Measurements from ENCODE around the gene TNFRSF8. TPM values are rescaled to one million over a fixed set of nuclear protein-coding genes. Genes with fewer than 3 reads are reported as not detected.

The TNFRSF8 gene
- polyA plus RNA-seq, 2 of the 4 experiments (the other 2 are of a cell fraction), result 0.05 TPM; not detected in 1

- Histone ChIP-seq H3K4me1 (peaks cover 8% of the 10 kb centered on the region; the same call in 1 of the 3 replicates), H3K4me2 (no peak overlapping the region), H3K4me3 (no peak overlapping the region), H3K27ac (no peak overlapping the region), H3K9me3 (no peaks in the 10 kb centered on the region)
- FAIRE-seq (no peak), ATAC-seq (no peak), DNase-seq (ENCODE audit: low read depth in 1 of 2, low spot score in 1 of 2) (no peak)
- WGBS (ENCODE audit: missing lambda C conversion rate), result 47% methylated on average over 2 of the region's 2 CpGs
- TF ChIP-seq FOXS1 (CRISPR knock-in tag; IDR thresholded peaks at IDR 0.05) (no peak), POLR2A (IDR thresholded peaks at IDR 0.05; ENCODE audit: low read length) (no peak), TP53 (CRISPR knock-in tag; IDR thresholded peaks at IDR 0.05) (no peak), RARB (CRISPR knock-in tag; IDR thresholded peaks at IDR 0.05) (no peak), HES2 (IDR thresholded peaks at IDR 0.05) (no peak), FOSB (CRISPR knock-in tag; IDR thresholded peaks at IDR 0.05) (no peak), CTCF (IDR thresholded peaks at IDR 0.05) (no peak), ATOH8 (CRISPR knock-in tag; IDR thresholded peaks at IDR 0.05; ENCODE audit: low read depth) (no peak), ELK1 (IDR thresholded peaks at IDR 0.05; ENCODE audit: low read depth, low read length) (no peak), ZNF302 (CRISPR knock-in tag; IDR thresholded peaks at IDR 0.05) (no peak), CBX8 (IDR thresholded peaks at IDR 0.05) (no peak), MAZ (IDR thresholded peaks at IDR 0.05; ENCODE audit: borderline replicate concordance, low read depth, low read length) (no peak), TFCP2L1 (CRISPR knock-in tag; IDR thresholded peaks at IDR 0.05) (no peak), FOSL2 (IDR thresholded peaks at IDR 0.05) (no peak), FOSL2 (CRISPR knock-in tag; IDR thresholded peaks at IDR 0.05) (no peak), RAD21 (conservative IDR thresholded peaks at IDR 0.05 in 1 of 2, IDR thresholded peaks at IDR 0.05 in 1 of 2) (no peak), E2F6 (IDR thresholded peaks at IDR 0.05; ENCODE audit: borderline replicate concordance, low read depth) (no peak), RCOR1 (IDR thresholded peaks at IDR 0.05; ENCODE audit: low read depth, low read length) (no peak), EHMT2 (IDR thresholded peaks at IDR 0.05; ENCODE audit: low read depth) (no peak), REST (IDR thresholded peaks at IDR 0.05) (no peak)
- ChIA-PET POLR2A (no interaction called here), CTCF (no interaction called here)
Observed at GRCh38 chr1:12048372-12048771, 14.7 kb upstream of the TNFRSF8 start.

Data from A549 (cell line).